ENCODE results near the gene STK32B.

Gene STK32B

DNA sequence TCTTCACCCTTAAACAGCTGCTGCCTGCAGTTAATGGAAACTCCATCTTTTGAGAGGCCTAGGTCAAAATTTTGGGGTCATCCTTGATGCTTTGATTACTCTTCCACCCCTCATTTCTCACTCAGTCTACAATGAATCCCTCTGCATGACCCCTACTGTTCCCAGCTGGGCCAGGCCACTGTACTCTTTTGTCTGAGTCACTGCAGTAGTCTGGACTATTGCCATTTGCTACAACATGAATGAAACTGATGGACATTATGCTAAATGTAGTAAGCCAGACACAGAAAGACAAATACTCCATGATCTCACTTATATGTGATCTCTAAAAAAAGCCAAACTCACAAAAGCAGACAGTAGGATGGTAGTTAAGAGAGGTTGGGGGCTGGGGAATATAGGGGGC is 28.3 kb downstream of the STK32B start:
- Histone ChIP-seq H3K4me3 (ENCODE audit: low read length, poor library complexity, severe bottlenecking) (no peak overlapping the region), H3K4me1 (ENCODE audit: insufficient read depth, low read length, poor library complexity, severe bottlenecking) (no peaks in the 10 kb centered on the region), H3F3A (ENCODE audit: low read depth) (no peaks in the 10 kb centered on the region), H3K9me2 (replicated peaks; ENCODE audit: low read depth, low read length) (no peaks in the 10 kb centered on the region), H3K9me3 (ENCODE audit: insufficient read depth, low read depth, low read length) (no peaks in the 10 kb centered on the region), H2AFZ (ENCODE audit: low read length) (no peak overlapping the region), H3K9ac (ENCODE audit: low read depth, low read length, poor library complexity, severe bottlenecking) (no peak overlapping the region), H3K4me2 (ENCODE audit: low read depth, low read length, poor library complexity, severe bottlenecking) (no peak overlapping the region), H3K79me2 (ENCODE audit: insufficient read depth, low read length) (no peaks in the 10 kb centered on the region), H3K36me3 (ENCODE audit: insufficient read depth, low read length) (no peaks in the 10 kb centered on the region), H4K20me1 (ENCODE audit: insufficient read depth, low read length, poor library complexity, severe bottlenecking) (no peaks in the 10 kb centered on the region), H3K27me3 (ENCODE audit: insufficient read depth, low read length, poor library complexity, severe bottlenecking) (no peaks in the 10 kb centered on the region)
- TF ChIP-seq, protein P1, sequence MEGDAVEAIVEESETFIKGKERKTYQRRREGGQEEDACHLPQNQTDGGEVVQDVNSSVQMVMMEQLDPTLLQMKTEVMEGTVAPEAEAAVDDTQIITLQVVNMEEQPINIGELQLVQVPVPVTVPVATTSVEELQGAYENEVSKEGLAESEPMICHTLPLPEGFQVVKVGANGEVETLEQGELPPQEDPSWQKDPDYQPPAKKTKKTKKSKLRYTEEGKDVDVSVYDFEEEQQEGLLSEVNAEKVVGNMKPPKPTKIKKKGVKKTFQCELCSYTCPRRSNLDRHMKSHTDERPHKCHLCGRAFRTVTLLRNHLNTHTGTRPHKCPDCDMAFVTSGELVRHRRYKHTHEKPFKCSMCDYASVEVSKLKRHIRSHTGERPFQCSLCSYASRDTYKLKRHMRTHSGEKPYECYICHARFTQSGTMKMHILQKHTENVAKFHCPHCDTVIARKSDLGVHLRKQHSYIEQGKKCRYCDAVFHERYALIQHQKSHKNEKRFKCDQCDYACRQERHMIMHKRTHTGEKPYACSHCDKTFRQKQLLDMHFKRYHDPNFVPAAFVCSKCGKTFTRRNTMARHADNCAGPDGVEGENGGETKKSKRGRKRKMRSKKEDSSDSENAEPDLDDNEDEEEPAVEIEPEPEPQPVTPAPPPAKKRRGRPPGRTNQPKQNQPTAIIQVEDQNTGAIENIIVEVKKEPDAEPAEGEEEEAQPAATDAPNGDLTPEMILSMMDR (conservative IDR thresholded peaks at IDR 0.05; ENCODE audit: low read length) = no peak
- TF ChIP-seq EZH2phosphoT487 (IDR thresholded peaks at IDR 0.05; ENCODE audit: borderline replicate concordance) = no peak

DNA sequence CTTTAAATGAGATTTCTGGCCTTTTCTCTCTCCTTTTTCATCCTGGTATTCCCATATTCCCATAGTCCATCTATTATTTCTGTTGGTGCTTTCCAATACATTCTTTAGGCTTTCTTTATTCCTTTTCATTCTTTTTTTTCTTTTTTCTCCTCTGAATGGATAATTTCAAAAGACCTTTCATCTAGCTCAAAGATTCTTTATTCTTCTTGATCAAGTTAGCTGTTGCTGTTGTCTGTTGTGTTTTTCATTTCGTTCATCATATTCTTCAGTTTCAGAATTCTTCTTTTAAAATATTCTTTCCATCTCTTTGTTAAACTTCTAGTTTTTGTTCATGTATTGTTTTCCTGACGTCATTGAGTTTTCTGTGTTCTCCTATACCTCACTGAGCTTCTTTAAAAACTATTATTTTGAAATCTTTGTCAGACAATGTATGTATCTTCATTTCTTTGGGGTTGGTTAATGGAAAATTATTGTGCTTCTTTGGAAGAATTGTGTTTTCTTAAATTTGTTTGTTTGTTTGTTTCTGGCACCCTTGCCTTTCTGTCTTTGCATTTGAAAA is 30.2 kb downstream of the STK32B start:
- no peaks in the 10 kb centered on the region; the same call in 1 of the 2 replicates for H3K9me3 ChIP-seq (ENCODE audit: insufficient read depth, low read depth, low read length)
- H3K27me3 ChIP-seq (ENCODE audit: insufficient read depth, low read length, poor library complexity, severe bottlenecking) = no peaks in the 10 kb centered on the region
- no peak for TF ChIP-seq EZH2phosphoT487 (IDR thresholded peaks at IDR 0.05; ENCODE audit: borderline replicate concordance)
- TF ChIP-seq, protein P1 (conservative IDR thresholded peaks at IDR 0.05; ENCODE audit: low read length) = no peak
- H3K4me2 ChIP-seq (ENCODE audit: low read depth, low read length, poor library complexity, severe bottlenecking) = no peak overlapping the region
- H3K4me1 ChIP-seq (ENCODE audit: insufficient read depth, low read length, poor library complexity, severe bottlenecking) = no peaks in the 10 kb centered on the region
- no peak overlapping the region for H3K4me3 ChIP-seq (ENCODE audit: low read length, poor library complexity, severe bottlenecking)
- no peaks in the 10 kb centered on the region for H3F3A ChIP-seq (ENCODE audit: low read depth)
- no peaks in the 10 kb centered on the region for H3K79me2 ChIP-seq (ENCODE audit: insufficient read depth, low read length)
- H3K9me2 ChIP-seq (replicated peaks; ENCODE audit: low read depth, low read length) = no peaks in the 10 kb centered on the region
- no peaks in the 10 kb centered on the region for H3K36me3 ChIP-seq (ENCODE audit: insufficient read depth, low read length)
- H3K9ac ChIP-seq (ENCODE audit: low read depth, low read length, poor library complexity, severe bottlenecking) = no peak overlapping the region
- no peaks in the 10 kb centered on the region for H4K20me1 ChIP-seq (ENCODE audit: insufficient read depth, low read length, poor library complexity, severe bottlenecking)
- H2AFZ ChIP-seq (ENCODE audit: low read length) = no peak overlapping the region

GRCh38 chr4:5082376-5082775 is 31.1 kb downstream of the STK32B start:
- no peak for TF ChIP-seq EZH2phosphoT487 (IDR thresholded peaks at IDR 0.05; ENCODE audit: borderline replicate concordance)
- TF ChIP-seq, protein P1 (conservative IDR thresholded peaks at IDR 0.05; ENCODE audit: low read length) = no peak
- Histone ChIP-seq H4K20me1 (ENCODE audit: insufficient read depth, low read length, poor library complexity, severe bottlenecking) (no peaks in the 10 kb centered on the region), H3F3A (ENCODE audit: low read depth) (no peaks in the 10 kb centered on the region), H3K79me2 (ENCODE audit: insufficient read depth, low read length) (no peaks in the 10 kb centered on the region), H2AFZ (ENCODE audit: low read length) (no peak overlapping the region), H3K4me1 (ENCODE audit: insufficient read depth, low read length, poor library complexity, severe bottlenecking) (no peaks in the 10 kb centered on the region), H3K4me3 (ENCODE audit: low read length, poor library complexity, severe bottlenecking) (no peak overlapping the region), H3K36me3 (ENCODE audit: insufficient read depth, low read length) (no peaks in the 10 kb centered on the region), H3K9me3 (ENCODE audit: insufficient read depth, low read depth, low read length) (no peaks in the 10 kb centered on the region; the same call in 1 of the 2 replicates), H3K27me3 (ENCODE audit: insufficient read depth, low read length, poor library complexity, severe bottlenecking) (no peaks in the 10 kb centered on the region), H3K9me2 (replicated peaks; ENCODE audit: low read depth, low read length) (no peaks in the 10 kb centered on the region), H3K4me2 (ENCODE audit: low read depth, low read length, poor library complexity, severe bottlenecking) (no peak overlapping the region), H3K9ac (ENCODE audit: low read depth, low read length, poor library complexity, severe bottlenecking) (no peak overlapping the region)

All from Loucy (cell line).